HG03571 (cell line): Measurements from ENCODE around the gene NANOS3.

Source experiments
- ATAC-seq: cut with Tn5 transposase; IDR thresholded peaks from one replicate; pipeline ENCODE4 v1.9.1; 2021; ENCODE audit not compliant: unreplicated experiment

Gene NANOS3

GRCh38 chr19:13876834-13877233 is at the start of gene NANOS3:
Gene NANOS3, plus strand, starts transcription at chr19:13877134. Its CDS starts 115 bp downstream, at chr19:13877249.
- no peak for ATAC-seq

GRCh38 chr19:13827656-13828055 is 49.3 kb upstream of the NANOS3 start:
- no peak for ATAC-seq

GRCh38 chr19:13830114-13830740 is 46.7 kb upstream of the NANOS3 start:
- no peak for ATAC-seq

DNA sequence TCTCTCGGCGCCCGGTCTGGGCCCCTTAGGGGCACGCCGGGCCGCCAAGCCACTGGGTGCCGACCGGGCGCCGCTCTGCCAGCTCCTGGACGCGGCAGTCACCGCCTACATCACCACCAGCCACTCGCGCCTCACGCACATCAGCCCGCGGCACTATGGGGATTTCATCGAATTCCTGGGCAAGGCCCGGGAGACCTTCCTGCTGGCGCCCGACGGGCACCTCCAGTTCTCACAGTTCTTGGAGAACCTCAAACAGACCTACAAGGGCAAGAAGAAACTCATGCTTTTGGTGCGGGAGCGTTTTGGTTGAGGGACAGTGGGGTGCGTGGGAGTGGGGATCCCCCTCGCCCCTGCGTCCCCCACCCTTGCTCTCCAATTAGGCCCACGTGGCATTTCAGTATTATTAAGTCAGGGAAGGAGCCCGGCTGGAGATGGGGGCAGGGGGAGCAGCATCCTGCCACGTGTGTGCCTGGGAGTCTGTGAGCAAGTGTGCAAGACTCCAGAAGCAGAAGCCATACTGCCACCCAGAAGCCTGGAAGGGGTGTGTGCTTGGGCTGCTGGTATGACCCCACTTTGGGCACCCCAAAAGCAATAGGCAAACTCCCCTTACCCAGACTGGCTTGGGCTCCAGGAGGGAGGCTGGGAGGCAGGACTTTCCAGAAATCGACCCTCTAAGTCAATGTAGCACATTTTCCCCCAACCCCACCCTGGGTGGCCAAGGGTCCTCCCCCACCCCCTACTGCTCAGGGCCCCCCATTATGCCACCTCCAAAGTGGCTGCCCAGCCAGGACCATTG is 46.0 kb upstream of the NANOS3 start:
- no peak for ATAC-seq

DNA sequence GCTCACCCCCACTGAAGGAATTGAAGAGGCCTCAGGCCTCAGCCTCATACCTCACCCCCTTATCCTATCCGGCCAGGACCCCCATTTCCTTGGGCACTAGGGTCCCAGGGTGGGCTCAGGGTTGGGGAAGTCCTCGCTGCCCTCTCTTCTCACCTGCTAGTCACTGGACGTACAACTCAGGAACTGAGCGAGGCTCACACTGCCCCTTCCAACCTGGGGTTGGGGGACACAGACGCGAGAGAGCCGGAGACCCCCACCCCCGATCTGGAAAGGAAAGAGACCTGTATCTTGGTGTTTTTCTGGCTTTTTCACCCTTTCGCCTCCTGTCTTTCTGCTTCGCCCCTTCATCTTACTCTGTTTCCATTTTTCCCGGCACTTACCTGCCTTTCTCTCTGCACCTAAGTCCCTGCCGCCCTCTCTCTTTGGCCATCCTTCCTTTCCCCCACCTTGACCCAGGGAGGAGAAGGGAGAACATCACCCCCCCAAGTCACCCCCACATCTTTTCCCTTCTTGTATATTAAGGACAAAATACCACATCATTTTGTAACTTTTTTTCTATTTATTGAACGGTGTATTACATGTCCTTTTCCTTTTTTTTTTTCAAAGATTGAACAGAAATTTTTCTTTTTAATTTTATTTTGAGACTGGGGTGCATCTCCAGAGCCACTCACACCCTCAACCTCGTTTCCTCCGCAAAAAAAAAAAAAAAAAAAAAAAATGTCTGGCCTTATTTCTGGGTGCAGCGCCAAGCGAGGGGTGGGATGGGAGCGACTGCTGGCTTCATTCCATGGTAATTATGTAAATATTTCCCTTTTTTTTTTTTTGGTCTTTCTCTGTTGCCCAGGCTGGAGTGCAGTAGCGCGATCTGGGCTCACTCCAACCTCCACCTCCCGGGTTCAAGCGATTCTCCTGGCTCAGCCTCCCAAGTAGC is 45.1 kb upstream of the NANOS3 start:
- no peak for ATAC-seq

DNA sequence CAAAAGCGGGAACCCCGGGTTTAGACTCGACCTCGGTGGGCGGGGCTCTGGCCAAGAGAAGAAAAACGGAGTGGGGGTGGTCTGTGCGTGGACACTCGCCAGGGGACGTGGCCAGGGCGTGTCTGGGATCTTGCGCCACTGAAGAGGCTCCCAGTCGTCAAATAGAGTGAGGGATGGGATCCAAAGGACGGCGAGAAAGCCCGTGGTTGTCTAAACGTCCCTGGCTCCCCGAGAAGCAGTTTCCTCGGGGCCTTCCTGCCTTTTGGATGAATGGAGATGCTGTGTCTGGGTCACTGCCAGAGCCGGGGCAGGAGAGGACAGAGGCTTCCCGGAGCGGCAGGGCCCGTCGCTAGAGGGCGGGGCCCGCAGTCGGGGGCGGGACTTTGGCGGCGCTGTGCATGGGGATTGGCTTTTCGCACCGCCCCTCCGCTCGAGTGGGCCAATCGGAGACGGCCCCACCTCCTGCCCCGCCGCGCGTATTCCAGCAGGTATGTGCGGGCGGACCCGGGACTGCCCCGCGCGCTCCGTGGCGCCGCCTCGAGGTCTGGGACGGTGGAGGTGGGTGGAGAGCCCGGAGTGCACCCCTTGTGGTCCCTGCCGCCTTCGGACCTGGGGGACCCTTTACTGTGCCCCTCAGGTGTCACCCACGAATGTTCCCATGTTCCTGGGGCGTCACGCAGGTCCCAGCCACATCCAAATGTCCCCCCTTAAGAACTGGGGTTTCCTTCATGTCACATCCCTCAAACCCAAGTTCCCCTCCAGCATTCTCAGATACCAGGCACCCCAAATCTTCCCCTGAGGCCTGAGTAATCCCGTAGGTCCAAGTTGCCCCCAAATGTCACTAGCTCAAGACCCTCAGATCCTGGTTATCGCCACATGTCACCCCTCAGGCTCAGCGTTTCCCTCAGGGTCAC is 43.3 kb upstream of the NANOS3 start:
- peak; percentile 62 for ATAC-seq

GRCh38 chr19:13834244-13835069 is 42.5 kb upstream of the NANOS3 start:
- no peak for ATAC-seq

GRCh38 chr19:13835791-13836723 is 40.9 kb upstream of the NANOS3 start:
- no peak for ATAC-seq

- no peak for ATAC-seq
Observed at GRCh38 chr19:13838435-13839129, 38.4 kb upstream of the NANOS3 start.

GRCh38 chr19:13839130-13839937 is 37.6 kb upstream of the NANOS3 start:
- ATAC-seq, result no peak

DNA sequence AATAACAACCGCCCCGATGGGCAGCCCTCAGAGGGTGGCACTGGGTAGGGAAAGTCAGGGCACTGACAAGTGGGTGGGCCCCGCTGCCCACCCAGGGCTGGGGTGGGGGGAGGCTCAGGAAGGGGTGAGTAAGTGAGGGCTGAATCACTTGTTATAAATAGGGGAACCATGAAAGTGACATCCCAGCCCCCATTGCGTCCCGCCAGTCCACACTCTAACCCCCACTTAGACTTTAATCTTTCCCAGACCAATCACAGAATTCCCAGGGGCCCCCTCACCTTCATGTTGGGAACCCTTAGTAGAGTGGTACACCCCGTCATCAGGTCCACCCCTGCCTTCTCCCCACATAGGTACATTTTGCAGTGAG is 37.0 kb upstream of the NANOS3 start:
- no peak for ATAC-seq

DNA sequence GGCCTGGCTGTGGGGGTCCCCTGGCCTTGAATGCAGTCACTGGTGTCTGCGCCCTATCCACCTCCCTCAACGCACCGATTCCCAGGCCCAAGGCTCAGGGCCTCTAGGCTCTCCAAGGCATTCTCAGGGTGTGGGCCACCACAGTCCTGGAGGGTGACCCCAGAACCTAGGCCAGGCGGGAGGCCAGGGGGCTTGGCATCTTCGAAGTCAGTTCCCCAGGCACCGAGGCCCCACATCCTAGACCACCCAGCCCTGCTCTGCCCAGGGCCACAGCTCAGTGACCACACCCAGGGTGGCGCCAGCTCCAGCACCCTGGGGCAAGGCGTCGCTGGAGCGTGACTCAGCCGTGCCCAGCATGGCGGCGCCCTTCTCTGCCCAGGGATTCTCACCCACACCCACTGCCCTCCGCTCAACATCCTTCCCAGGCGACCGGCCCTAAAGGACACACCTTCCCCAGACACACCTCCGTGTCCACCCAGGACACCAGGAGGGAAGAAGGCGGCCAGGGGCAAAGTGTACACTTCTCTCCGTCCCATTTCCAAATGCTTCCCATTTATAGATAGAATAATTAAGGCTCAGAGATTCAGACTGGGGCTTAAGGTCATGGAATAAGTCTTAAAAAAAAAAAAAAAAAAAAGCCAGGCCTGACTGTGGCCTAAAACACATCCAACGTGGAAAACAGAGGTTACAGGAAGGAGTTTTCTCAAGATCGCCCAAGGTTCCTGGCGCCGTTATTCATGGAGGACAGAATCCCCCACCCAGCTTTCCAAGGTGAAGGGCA is 36.4 kb upstream of the NANOS3 start:
- no peak for ATAC-seq

GRCh38 chr19:13841086-13841961 is 35.6 kb upstream of the NANOS3 start:
- no peak for ATAC-seq

- no peak for ATAC-seq
Observed at GRCh38 chr19:13841962-13842290, 35.0 kb upstream of the NANOS3 start.

DNA sequence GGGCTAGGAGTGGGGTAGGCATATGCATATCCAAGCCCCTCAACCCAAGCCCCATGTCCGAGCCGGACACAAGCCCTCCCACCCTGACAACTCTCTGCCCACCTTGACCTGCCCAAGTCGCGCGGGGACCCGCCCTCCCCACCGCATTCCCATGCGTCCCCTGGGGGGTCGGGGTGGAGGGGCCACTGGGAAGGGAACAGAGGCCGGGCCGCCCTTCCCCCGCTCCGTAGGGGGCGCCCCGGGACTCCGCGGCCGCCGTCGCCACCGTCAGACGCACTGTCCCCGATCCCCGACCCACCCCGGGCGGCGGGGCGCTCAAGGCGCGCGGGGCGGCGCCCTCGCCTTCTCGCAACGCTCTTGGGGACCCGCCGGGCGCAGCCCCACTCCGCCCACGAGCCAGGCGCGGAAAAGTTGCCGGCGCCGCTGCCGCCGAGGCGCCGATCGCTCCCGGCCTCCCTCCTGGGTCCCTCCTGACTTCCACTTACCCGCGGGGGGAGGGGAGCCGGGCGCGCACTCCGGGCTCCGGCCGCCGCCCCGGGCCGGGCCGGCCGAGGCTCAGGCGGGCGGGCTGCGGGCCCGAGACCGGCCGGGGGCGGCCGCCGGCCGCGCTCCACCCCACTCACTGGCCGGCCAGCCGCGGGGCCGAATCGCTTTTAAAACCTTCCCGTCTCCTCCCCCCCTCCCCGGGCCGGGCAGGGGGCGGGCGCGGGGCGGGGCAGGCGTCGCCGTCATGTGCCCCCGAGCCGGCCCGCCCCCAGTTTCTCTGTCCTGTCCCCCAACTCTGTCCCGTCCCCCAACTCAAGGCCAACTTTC is 34.4 kb upstream of the NANOS3 start:
- ATAC-seq, result no peak
